GM18861 (cell line): Measurements from ENCODE around the gene CALU.

ENCODE experiments used
- ATAC-seq: cut with Tn5 transposase; IDR thresholded peaks from one replicate; pipeline ENCODE4 v1.9.1; 2021; ENCODE audit not compliant: unreplicated experiment

CALU gene

GRCh38 chr7:128809363-128809762 lies 70.2 kb downstream of the CALU start:
- ATAC-seq, result no peak

- ATAC-seq, result no peak
Measured at GRCh38 chr7:128810473-128810872, 71.3 kb downstream of the CALU start.

GRCh38 chr7:128810997-128811396 lies 71.8 kb downstream of the CALU start:
- ATAC-seq, result no peak

GRCh38 chr7:128811631-128812430 lies 72.7 kb downstream of the CALU start:
- no peak for ATAC-seq

GRCh38 chr7:128812514-128813168 lies 73.5 kb downstream of the CALU start:
- no peak for ATAC-seq

- no peak for ATAC-seq
Measured at GRCh38 chr7:128814499-128814898, 75.3 kb downstream of the CALU start.

- ATAC-seq, result no peak
Measured at GRCh38 chr7:128815289-128815942, 76.3 kb downstream of the CALU start.

GRCh38 chr7:128818694-128819093 lies 79.5 kb downstream of the CALU start:
- ATAC-seq, result no peak
